Body of pancreas (tissue), 4 donors: ENCODE data around the gene AGK. TPM values are rescaled to one million over a fixed set of nuclear protein-coding genes. Genes with fewer than 3 reads are reported as not detected.

Source experiments
- ATAC-seq: fragments of 150-250 bp; one replicate; pipeline ENCODE4 v1.9.1; 2016
- DNase-seq, 4 donors: peaks; one replicate each; pipeline ENCODE4 v3.0.0-alpha.2; 2019
- H3K27ac ChIP-seq, 4 donors: fragments of 200-600 bp; sonication (generic); 1 replicate in 3 of 4; 2 replicates in 1 of 4; pipeline versions ENCODE4 v1.5.1 to v1.6.1; 2016 to 2019; ENCODE audit warnings: mild to moderate bottlenecking in 1 of 4, mixed read lengths in 1 of 4, moderate library complexity in 1 of 4
- H3K27me3 ChIP-seq, 2 donors: fragments of 200-600 bp; sonication (generic); one replicate each; pipeline ENCODE4 v1.6.0; 2016; ENCODE audit warnings: mild to moderate bottlenecking in 1 of 2
- H3K36me3 ChIP-seq, 2 donors: fragments of 200-600 bp; sonication (generic); replicated peaks in 1 of 2; 2 replicates each; pipeline ENCODE4 v1.5.1; 2016; ENCODE audit warnings: low read depth in 2 of 2; ENCODE audit not compliant: insufficient read depth in 1 of 2
- H3K4me1 ChIP-seq: fragments of 200-600 bp; sonication (generic); one replicate; pipeline ENCODE4 v1.6.0; 2016
- H3K4me3 ChIP-seq, 2 donors: fragments of 200-600 bp; sonication (generic); 1 replicate in 1 of 2; 2 replicates in 1 of 2; pipeline ENCODE4 v1.5.1; 2016 to 2019
- H3K9me3 ChIP-seq, 3 donors: fragments of 200-600 bp; sonication (generic); 1 replicate in 2 of 3; 2 replicates in 1 of 3; pipeline ENCODE4 v1.5.1; 2016
- POLR2A ChIP-seq, 3 donors: fragments of 450-650 bp; IDR thresholded peaks; one replicate each; pipeline ENCODE4 v1.6.1; 2016; ENCODE audit warnings: antibody characterized with exemption in 3 of 3, mild to moderate bottlenecking in 2 of 3
- WGBS, 2 donors: methylation state at CpG; one replicate each; pipeline ENCODE4 v1.1.5; 2017; 5-methylcytosine and 5-hydroxymethylcytosine counted together
- intact Hi-C: fragments of 100-400 bp; cut with DNase I; formaldehyde crosslinking; loops from one replicate; pipeline ENCODE4 v1.15.1; 2023
- total RNA-seq, 2 donors: library from RNA; depleted of rRNA; stranded (reverse); fragments of >200 nt; gene quantifications; one replicate each; pipeline ENCODE4 v1.1.0, GENCODE V29; 2016
- TF ChIP-seq, protein P1 (sequence below), 7 experiments: fragments of 450-650 bp in 4 of 7; fragments of 200-600 bp in 3 of 7; sonication (generic) in 3 of 7; IDR thresholded peaks; one replicate each; pipeline ENCODE4 v1.5.1; 2016 to 2019; ENCODE audit warnings: antibody characterized with exemption in 7 of 7

The AGK gene
- total RNA-seq, 2 donors from 2014 or later, result 12.7 to 30.7 TPM

DNA sequence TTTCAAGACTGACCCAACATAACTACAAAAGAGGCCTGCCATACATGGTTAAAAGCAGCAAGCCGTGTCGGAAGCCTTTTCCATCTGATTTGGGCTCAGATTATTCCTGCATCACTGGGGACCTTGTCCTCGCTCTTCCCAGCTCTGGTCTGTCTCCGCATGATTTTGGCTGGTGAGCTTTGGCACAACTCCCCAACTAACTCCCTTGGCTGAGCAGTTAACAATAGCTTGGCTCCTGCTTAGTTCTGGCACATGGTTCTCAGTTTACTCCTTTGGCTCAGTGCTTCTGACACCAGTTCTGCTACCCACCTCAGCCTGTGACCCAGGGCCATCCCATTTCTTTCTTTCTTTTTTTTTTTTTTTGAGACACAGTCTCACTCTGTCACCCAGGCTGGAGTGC, 17.0 kb downstream of the AGK start:
- WGBS, 2 donors, result 89 to 94% methylated on average over 4 of the region's 4 CpGs
- peaks cover 0 to 5% of the 10 kb centered on the region in 2 donors for H3K36me3 ChIP-seq
- no peak overlapping the region for H3K4me3 ChIP-seq
- H3K9me3 ChIP-seq, result no peaks in the 10 kb centered on the region
- intact Hi-C loops, result no loop called here
- no peak for TF ChIP-seq POLR2A (IDR thresholded peaks at IDR 0.05)
- TF ChIP-seq, protein P1, sequence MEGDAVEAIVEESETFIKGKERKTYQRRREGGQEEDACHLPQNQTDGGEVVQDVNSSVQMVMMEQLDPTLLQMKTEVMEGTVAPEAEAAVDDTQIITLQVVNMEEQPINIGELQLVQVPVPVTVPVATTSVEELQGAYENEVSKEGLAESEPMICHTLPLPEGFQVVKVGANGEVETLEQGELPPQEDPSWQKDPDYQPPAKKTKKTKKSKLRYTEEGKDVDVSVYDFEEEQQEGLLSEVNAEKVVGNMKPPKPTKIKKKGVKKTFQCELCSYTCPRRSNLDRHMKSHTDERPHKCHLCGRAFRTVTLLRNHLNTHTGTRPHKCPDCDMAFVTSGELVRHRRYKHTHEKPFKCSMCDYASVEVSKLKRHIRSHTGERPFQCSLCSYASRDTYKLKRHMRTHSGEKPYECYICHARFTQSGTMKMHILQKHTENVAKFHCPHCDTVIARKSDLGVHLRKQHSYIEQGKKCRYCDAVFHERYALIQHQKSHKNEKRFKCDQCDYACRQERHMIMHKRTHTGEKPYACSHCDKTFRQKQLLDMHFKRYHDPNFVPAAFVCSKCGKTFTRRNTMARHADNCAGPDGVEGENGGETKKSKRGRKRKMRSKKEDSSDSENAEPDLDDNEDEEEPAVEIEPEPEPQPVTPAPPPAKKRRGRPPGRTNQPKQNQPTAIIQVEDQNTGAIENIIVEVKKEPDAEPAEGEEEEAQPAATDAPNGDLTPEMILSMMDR (IDR thresholded peaks at IDR 0.05), result no peak
- no peaks in the 10 kb centered on the region for H3K27me3 ChIP-seq
- no peak overlapping the region for H3K27ac ChIP-seq
- H3K4me1 ChIP-seq, result no peaks in the 10 kb centered on the region
- DNase-seq, result no peak
- ATAC-seq, result no peak

DNA sequence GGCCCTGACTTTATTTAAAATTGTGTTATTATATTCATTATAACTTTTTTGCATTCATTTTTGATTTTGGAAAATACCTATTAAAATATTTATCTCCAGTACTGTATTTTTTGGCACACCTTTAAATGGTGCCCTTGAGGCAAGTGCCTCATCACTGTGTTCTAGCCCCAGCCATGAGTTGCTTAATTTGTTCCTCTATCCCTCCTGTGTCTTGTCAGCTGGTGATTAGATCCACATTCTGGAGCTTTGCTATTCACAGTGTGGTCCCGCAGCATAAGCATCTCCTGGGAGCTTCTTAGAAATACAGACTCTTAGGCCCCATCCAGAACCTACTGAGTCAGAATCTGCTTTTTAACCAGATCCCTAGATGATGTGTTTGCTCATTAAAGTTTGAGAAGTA, 19.8 kb downstream of the AGK start:
- no peak overlapping the region for H3K27ac ChIP-seq
- 100% methylated on average over 1 of the region's 1 CpG for WGBS, 2 donors
- TF ChIP-seq POLR2A (IDR thresholded peaks at IDR 0.05), result no peak
- TF ChIP-seq, protein P1 (IDR thresholded peaks at IDR 0.05), result no peak
- intact Hi-C loops, result no loop called here
- H3K4me3 ChIP-seq, result no peak overlapping the region
- H3K4me1 ChIP-seq, result no peaks in the 10 kb centered on the region
- H3K36me3 ChIP-seq, result peaks cover 0 to 5% of the 10 kb centered on the region in 2 donors
- no peaks in the 10 kb centered on the region for H3K9me3 ChIP-seq
- H3K27me3 ChIP-seq, result no peaks in the 10 kb centered on the region
- DNase-seq, result no peak
- ATAC-seq, result no peak

DNA sequence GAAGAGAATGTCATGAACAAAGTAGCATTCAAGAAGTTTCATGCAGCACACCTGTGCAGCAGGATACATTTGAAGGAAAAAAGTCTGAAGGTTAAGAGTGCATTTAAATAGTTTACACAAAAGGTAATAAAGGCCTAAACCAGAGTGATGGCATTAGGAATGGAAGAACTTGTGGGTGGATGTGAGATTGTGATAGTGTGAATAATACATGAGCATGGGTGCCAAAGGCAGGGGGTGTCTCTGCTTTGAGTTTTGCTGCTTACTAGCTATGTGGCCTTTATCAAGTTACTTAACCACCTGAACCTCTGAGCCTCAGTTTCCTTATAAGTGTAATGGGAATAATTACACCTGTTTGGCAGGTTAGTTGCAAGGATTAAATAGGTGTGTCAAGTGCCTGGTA, 21.0 kb downstream of the AGK start:
- peaks cover 0 to 4% of the 10 kb centered on the region in 2 donors for H3K36me3 ChIP-seq
- H3K4me1 ChIP-seq, result no peaks in the 10 kb centered on the region
- H3K27ac ChIP-seq, result no peak overlapping the region
- no peaks in the 10 kb centered on the region for H3K27me3 ChIP-seq
- DNase-seq (no peak), ATAC-seq (no peak)
- H3K9me3 ChIP-seq, result no peaks in the 10 kb centered on the region
- TF ChIP-seq POLR2A (IDR thresholded peaks at IDR 0.05), result no peak
- TF ChIP-seq, protein P1 (IDR thresholded peaks at IDR 0.05), result no peak
- intact Hi-C loops, result no loop called here
- no peak overlapping the region for H3K4me3 ChIP-seq

DNA sequence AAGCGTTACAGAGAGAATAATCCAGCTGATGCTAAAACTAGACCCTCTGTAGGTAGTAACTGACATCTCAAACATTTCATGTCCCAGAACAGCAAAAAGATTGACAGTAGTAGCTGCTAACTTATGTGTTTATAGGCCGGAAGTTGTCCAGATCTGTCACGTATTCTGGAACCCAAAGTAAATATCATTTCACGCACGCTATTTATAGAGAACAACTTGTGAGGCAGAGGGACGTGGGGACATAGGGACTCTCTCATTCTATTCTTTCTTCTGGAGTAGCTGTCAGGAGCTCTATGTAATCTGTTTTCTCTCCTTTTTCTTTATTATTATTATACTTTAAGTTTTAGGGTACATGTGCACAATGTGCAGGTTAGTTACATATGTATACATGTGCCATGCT, 22.3 kb downstream of the AGK start:
- no peaks in the 10 kb centered on the region for H3K9me3 ChIP-seq
- no peak overlapping the region for H3K4me3 ChIP-seq
- 95 to 96% methylated on average over 6 of the region's 6 CpGs for WGBS, 2 donors
- intact Hi-C loops, result no loop called here
- ATAC-seq (no peak), DNase-seq (no peak)
- H3K27me3 ChIP-seq, result no peaks in the 10 kb centered on the region
- no peaks in the 10 kb centered on the region for H3K4me1 ChIP-seq
- peaks cover 0 to 2% of the 10 kb centered on the region in 2 donors for H3K36me3 ChIP-seq
- TF ChIP-seq, protein P1 (IDR thresholded peaks at IDR 0.05), result no peak
- H3K27ac ChIP-seq, result no peak overlapping the region

DNA sequence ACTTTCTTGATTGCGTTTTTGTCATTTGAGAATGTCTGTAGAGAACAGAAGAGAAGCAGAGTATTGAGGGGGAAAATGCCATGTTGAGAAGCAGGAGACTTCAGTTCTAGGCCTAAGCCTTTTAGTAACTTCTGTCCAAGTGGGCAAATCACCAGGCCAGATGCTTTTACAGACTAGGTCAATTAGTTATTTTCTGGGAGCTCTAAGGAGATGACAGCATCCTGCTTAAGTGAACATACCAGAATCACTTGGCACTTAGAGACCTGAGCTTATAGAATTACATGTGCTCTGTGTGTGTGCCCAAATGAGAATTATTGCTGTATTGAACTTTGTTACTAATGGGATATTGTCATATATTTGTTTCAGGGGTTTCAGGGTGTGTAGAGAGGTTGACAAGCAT, 24.0 kb downstream of the AGK start:
- no peak overlapping the region for H3K27ac ChIP-seq
- peaks cover 0 to 12% (median 0%) of the 10 kb centered on the region in 3 donors for H3K9me3 ChIP-seq
- no peak for DNase-seq
- no peak for ATAC-seq
- H3K4me3 ChIP-seq, result no peak overlapping the region
- TF ChIP-seq POLR2A (IDR thresholded peaks at IDR 0.05), result no peak
- TF ChIP-seq, protein P1 (IDR thresholded peaks at IDR 0.05), result no peak
- no peaks in the 10 kb centered on the region for H3K27me3 ChIP-seq
- WGBS, 2 donors, result 78 to 100% methylated on average over 1 of the region's 1 CpG
- intact Hi-C loops, result no loop called here
- no peaks in the 10 kb centered on the region for H3K4me1 ChIP-seq
- no peaks in the 10 kb centered on the region for H3K36me3 ChIP-seq
